DMS79 treated with DMSO at 0.1 percent for 48 hours (cell line): ENCODE results near the gene C11orf58.

Source experiments
- DNase-seq: peaks from one replicate; lab custom pipeline; 2025; lab: John Stamatoyannopoulos, UW

C11orf58 gene

DNA sequence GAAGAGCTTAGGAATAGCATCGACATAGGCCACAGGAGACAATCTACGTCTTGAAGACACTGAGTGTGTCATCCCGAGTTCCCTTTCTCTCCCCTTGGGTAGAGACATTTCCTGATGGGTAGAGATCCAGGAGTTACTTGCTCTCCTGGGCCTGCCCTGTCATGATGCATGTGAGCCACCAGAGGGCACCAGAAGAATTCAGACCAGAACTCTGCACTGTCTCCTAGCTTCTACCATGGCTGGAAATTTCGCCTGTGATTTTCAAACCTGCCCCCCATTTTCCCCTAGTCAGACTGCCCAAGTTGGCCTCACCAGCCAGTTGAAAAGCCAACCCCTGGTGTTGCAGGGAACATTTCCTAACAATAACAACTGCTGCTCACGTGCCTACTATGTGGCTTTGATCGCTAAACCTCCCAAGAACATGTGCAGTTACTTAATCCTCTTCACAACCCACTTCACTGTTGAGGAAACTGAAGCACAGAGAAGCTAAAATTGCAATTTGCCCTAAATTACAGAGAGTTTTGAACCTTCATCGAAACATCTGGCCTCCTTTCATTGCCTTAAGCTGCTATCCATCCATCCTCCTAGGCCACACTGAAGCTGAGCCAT, 47.2 kb downstream of the C11orf58 start:
- peak; percentile 46 for DNase-seq

DNA sequence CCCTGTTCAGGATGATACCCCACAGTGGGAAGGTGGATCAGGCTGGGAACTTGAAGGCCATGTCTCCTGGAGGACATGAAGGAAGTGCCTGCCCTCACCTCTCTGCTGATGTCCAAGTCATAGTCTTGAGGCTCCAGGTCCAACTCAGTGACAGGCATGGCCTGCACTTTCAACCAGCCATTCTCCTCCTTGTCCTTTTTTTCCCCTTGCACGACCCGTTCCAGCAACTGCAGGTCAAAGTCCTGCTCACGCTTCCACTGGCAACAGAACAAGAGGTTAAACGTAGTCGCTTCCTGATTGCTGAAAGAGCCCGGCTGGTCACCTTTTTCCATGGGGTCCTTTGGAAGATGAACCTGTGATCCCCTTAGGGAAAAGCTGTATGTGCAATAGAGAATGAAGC, 47.7 kb downstream of the C11orf58 start:
- no peak for DNase-seq

DNA sequence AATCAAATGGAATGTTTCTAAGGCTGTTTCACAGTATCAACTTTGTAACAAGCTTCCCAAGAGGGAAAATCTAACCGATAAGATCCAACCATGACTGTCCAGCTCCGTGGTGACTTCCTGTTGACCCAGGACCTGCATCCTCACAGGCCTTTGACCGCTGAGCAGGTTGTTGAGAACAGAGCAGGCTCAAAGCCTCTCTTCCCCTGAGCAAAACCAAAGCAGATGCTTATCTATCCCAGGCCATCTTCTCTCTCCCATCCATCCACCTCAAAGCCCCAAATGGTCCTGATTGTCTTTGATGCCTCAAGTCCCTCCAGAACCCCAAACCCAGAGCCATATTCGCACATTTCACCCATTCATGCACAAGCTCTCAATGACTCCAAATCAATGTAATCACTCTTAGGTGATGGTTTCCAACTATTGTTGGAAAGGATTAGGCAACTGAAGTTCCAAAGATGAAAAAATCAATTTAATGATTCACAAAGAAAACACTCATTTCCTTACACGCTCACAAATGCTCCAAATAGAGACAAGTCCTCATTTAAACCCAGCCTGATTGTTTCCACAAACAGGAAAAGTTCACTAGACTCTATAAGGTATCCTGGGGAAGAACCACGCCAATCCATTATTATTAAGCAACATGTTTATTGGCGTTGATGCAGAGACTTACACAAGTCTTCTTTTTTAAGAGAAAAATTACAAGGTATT, 48.7 kb downstream of the C11orf58 start:
- DNase-seq: no peak

DNA sequence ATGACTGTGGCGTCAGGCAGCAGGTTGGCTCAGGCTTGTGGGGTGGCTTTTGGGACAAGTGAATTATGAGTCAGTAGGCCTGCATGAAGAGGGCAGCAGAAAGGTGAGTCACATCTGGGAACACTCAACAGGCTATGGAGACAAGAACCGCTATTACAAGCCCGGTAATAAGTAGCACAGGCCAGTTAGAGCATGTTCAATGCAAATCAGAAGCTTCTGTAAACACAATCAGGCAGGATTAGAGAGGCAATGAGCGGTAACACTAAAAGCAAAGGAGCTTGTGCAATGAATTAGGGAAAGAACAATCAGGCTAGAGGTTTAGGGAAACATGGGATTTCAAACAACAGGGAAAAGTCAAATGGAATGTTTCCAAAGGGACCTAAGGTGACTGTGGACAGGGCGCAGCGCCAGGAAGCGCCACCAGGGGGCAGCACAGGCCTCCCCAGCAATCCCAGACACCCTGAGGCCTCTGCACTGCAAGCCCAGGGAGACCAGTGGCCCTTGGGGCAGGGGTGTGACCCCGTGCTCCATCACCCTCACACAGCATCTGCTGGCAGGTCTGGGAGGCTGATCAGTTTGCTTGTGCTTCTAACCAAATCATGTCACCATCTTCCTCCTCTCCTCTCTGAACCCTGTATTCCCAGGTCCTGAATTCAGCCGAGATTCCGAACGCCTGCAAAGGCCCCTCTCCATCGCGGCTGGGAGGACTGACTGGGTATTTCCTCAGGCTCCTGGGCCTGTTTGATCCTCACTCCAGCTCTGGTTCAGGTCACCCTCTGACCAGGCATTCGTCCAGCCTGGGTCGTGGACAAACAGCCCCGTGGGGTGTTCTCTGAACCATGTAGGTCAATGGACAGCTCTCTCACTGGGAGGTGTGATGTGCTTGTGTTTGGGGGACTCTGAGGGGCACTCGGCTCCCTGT, 50.0 kb downstream of the C11orf58 start:
- DNase-seq: peak; percentile 77

DNA sequence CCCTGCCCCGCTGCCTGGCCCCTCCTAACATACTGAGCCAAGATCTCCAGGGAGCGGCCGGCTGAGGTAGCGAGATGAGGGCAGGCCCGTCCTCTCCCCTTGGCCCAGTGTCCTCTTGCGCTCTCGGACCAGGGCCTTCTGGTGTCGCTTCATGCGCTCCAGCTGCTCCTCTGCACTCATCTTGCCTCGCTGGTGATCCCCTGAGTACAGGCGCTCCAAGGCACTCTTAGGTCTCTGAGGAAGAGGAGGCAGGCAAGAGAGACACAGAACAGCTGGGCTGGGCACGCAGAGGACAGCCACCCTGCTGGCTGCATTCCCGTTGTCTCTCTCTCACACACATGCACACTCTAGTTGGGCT, 50.6 kb downstream of the C11orf58 start:
- no peak for DNase-seq

DNA sequence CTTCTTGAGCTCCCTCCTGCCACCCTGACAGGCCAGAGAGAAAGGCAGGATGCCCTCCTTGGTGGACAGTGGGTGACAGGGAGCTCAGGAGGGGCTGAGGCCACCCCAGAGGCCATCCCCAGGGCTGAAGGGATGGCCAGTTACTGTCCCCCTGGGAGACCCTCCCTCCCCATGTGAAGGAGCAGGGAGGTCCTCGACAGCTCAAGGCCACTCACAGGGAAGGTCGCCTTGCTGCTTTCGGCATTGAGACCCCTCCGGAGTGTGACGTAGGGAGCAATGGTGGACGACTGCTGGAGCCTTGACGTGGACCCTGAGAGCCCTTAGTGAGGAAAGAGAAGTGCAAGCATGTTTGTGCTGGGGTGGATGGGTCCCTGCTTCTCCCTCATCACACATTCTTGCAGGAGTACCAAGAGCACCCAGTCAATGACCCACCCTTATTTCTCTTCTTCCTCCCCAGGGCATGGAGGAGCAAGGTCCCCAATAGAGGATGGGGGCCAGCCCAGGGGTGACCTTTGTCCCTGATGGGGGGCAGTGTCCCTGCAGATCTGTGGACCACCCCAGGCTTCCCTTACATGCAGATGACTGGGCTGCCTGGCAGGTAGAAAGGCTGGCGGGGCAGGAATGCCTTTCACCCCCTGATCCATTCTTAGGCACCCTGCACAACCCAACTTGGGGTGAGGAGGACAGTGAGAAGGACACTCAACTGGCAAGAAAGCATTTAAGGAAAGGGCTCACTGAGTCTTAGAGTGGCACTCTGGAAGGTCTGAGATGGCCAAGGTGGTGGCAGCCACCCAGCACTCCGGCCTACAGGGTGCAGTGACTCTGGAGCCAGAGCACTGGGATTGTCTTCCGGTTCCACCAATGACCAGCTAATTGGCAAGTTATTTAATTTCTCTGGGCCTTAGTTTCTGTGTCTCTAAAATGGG, 51.4 kb downstream of the C11orf58 start:
- no peak for DNase-seq

DNA sequence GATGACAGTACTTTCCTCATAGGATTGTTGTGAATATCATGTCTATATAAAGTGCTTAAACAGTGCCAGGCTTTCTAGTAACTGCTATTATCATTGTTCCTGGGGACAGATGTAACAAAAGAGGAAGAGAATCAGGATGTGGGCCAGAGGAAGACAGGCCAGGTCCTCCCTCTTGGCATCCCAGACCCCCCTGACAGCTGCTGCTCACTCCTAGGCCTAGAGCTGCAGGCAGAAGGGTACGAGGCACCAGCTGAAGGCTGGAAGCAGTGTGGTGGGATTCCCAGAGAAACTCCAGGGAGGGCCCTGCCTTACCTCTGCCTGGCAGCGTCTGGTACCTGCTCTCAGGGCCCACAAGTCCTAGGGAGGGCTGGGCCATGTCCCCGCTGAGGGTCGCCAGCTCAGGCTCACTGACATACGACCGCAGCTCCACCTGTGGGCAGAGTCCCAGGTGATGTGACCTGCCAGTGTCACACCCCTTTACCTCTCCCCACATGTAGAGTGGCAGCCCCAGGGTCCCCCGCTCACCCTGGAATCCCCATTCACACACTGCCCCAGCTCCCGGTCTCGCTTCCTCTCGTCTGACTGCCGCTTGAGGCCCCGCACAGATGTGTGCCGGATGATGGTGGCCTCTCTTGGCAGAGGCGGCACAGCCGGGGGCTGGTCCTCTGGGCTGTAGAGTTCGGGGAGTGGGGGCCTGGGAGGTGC, 52.2 kb downstream of the C11orf58 start:
- DNase-seq: no peak

DNA sequence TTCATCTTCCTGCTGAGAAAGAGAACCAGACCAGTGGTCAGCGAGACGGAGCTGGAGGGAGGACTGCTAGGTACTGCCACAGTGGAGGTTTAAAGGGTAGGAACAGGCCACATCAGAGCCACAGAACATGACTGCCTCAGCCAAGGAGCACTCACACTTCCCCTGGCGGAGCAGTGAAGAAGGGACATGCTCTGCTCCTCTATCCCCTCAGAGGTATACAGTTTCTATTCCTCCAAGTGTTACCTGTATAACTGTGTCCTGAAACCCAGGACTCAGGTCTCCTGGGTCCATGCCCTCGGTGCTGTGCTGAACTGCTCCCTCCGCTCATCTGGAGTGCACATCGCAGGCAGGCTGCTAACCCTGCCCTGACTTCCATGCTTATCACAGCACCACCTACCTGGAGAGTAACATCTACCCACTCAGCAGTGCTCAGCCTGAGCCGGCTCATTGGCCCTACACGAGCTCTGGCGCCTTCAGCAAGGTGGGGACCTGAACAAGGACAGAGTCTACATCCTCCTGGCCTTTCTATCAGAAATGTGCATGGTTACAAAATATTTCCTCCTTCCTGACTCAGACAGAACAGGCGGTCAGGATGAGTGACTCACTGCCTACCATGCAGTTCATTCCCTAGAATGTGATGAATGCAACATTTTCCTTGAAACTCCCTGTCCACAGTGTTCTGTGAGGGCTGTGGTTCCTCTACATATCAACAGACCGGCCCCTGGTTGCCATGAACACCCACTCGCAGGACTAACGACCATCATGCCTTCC, 52.9 kb downstream of the C11orf58 start:
- DNase-seq: no peak

DNA sequence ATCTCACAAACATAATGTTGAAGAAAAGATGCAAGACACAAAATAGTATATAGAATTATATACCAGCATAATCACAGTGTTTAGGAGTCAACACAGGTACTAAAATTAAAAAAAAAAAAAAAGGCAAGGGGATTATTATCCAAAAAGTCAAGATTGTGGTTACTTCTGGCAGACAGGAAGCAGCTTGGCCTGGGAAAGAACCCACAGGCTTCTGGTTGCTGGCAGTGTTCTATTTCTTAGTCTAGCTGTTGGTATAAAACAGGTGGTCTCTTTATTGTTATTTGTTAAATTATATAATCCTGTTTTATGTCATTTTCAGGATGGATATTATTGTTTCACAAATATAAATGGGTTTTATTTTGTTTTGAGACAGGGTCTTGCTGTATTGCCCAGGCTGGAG, 54.0 kb downstream of the C11orf58 start:
- no peak for DNase-seq

DNA sequence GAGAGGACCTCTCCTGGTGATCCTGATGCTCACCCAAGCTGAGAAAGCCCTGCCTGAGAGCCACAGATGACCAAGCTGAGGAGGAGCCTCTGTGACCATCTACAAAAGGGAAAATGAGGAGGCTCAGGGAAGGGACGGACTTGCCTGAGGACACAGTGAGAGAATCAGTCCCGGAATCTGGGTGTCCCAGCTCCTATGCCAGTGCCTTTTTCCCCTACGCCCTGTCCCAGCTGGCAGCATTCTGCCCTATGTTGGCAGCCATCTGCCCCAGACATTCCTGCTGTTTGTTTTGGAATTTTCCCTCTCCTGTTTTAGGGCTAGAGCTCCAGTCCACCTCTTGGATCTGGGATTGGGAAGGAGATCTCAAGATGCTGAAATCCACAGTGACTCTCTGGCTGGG, 54.6 kb downstream of the C11orf58 start:
- no peak for DNase-seq

DNA sequence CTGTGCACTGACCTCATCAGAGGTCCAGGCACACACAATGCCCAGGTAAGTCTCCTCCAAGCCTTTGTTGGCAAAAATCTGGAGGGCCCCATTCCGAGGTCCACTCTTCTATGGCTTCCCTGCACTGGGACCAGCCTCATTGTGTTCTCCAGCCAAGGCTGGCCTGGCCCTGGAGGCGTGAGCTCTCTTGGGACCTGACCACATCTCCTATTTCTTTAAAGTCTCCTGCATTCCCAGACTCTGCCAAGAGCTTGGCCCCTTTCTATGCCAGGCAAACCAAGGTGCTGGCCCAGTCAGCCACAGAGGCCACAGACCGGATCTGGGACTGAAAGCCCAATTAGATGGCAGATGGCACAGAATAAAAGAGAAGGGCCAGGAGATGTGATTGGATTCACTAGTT, 55.1 kb downstream of the C11orf58 start:
- DNase-seq: no peak

DNA sequence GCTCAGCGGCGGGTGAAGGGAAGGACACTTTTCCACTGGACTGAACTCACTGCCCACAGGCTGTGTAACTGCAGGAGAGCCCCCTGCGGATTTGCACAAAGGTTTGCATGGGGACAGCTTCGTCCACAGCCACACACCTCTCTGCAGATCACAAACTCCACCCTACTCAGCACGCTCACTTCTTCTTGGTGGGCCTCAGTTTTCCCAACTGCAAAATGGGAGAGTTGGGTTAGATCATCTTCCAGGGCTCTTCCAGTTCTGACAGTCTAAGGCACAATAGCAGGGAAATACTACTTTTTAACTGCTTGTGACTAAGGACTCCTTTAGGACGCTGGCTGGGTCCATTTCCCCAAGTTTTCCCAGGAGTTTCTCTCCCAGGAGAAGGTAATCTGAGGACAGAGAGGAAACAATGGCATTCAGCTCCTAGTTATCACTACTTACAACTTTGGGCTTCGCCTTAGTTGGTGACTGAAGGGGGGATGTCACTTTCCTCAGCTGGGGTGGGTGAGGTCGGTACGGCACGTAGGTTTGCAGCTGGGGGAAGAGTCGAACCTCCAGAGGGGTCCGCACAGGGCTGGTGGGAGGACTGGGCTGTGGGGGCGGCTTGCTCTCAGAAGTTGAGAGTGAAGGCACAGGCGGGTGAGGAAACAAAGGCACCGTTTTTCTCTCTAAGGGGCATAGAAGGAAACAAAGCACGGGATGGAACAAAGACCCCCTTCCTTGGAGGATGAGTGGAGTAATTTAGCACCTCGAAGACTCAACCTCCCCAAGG, 55.8 kb downstream of the C11orf58 start:
- no peak for DNase-seq

DNA sequence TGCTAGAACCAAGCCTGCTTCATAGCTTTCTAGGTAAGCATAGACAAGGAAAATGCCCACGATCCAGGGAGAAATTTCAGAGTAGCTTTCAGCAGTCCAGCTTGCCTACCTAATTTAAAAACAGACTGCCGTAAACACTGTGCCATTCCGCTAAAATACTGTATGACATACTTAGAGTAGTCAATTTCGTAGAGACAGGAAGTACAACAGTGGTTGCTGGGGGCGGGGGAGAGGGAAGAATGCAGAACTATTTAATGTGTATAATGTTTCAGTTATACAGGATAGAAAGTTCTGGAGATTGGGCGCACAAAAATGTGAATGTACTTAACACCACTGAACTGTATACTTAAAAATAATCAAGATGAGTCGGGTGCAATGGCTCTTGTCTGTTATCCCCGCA, 56.7 kb downstream of the C11orf58 start:
- no peak for DNase-seq

DNA sequence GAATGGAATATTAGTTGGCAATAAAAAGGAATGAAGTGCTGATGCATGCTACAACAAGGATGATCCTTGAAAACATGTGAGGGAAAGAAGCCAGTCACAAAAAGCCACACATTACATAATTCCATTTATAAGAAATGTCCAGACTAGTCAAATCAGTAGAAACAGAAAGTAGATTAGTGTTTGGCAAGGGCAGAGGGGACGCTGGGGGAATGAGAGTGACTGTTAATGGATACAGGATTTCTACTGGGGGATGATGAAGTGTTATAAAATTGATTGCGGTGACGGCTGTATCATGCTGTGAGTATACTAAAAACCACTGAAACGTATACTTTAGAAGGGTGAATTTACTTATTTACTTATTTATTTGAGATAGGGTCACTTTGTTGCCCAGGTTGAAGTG, 57.9 kb downstream of the C11orf58 start:
- DNase-seq: no peak

DNA sequence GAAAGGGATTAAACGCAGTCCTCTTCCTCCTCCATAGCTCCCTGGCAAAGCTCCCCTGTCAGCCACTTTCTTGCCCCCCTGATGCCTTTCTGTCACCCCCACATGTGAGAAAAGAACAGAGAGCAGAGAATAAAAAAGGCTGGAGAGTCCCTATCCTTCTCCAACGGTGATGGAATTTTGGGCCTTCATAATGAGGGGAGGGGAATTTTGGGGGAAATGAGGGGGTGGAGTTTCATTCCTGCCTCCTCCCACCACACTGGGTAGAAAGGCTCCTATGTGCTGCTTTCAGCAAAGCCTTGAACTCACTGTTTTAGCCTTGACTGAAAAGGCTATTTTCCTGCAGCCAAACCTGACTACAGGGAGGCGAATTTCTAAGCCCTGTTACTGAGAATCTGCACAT, 59.3 kb downstream of the C11orf58 start:
- no peak for DNase-seq

DNA sequence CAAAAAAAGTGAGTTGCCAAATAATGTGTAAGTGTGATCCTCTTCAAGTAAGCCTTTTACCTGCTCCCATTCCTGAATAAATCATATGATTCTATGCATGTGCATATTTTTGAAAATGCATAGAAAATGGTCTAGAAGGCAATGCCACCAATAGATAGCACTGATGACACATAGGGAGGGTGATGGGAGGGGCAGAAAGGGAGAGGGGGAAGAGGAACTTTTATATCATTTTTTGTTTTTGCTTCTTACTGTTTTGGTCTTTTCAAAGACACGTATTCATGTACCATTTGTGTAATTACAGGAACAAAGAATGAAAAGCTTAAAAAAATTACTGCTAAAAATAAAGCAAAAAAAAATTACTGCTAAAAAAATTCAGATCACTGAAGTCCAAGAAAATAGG, 60.8 kb downstream of the C11orf58 start:
- DNase-seq: no peak

DNA sequence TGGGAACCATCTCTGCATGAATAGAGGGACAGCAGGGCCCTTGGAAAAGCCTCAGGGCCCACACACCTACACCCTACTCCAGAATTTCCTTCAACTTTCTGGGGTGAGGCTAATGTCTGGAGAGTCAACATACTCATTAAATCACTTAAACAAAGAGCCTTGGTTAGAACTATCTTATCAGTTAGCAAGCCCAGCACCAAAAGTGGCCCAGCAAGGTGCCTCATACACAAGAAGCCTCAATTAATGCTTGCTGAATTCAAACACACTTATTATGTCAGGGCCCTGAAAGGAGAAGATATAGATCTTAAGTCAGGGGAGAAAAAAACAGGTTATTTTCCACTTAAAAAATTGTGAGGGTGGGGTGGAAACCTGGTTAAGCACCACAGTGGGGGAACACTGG, 61.4 kb downstream of the C11orf58 start:
- no peak for DNase-seq

DNA sequence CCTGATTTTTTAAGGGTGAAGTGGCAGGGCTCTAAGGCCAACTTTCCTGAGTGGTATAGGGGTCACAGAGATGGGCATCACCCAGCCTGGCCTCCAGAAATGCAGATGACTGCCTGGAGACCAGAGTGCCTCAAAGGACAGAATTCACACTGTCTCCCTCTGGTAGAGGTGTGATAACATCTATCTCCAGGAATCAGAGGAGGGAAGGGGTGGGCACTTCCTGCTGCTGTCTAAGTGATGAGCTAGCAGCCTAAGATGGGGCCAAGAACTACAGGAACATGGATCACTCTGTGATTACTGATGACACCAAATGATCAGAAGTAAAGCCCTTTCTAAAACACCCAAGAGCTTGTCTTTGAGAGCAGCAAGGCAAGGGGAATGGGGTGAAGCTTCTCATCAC, 61.9 kb downstream of the C11orf58 start:
- DNase-seq: no peak

DNA sequence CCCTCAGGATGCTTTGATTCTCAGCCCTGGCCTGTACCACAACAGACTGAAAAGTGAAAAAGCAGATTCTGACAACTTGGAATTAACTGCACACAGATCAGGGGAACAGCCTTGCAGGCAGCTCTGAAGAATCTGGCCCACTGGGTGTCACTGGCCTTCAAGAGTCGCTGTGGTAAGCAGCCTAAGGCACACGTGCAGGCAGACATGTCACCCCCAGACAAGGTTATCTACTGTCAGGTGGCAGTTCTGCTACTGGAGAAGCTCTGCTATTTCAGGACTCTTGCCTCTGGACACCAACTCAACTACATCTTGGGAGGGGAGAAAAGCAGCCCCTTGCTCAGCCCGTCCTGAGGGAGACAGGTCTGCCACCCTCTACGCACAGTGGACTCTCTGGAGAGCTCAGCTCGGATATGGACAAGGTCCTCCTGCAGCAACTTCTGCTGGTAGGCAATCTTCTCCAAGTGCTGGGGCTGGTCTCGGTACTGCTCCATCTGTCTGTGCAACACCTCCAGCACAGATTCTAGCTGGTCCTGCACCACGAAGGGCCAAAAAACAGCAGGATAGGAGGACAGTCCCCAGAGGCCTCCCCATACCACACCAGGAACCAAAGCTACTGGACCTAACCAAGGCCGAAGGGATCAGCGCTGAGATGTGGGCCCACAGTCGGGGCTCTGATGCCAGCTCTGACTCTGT, 63.0 kb downstream of the C11orf58 start:
- DNase-seq: no peak
